ENCODE results near the gene RUSF1. TPM values are rescaled to one million over a fixed set of nuclear protein-coding genes. Genes with fewer than 3 reads are reported as not detected.
A peak's percentile ranks its signal among the peaks of the same experiment; 100 is the strongest.

Gene RUSF1
- total and polyA plus RNA-seq, 9 of the 15 experiments (the other 6 are each of a cell fraction or from before 2014, with no cell fraction given), result 0.80 to 52.8 (median 27.6) TPM

GRCh38 chr16:31507929-31508705, at the start of gene RUSF1 (continued):
- no peak for TF ChIP-seq SRSF3 (IDR thresholded peaks at IDR 0.05; ENCODE audit: insufficient read depth, low read length)
- peak; percentile 73 for TF ChIP-seq RBBP5 (IDR thresholded peaks at IDR 0.05; ENCODE audit: borderline replicate concordance, insufficient read depth, low read length, poor library complexity, severe bottlenecking)
- TF ChIP-seq CHD2 (IDR thresholded peaks at IDR 0.05; ENCODE audit: low read depth, low read length), result no peak
- TF ChIP-seq DNMT1 (IDR thresholded peaks at IDR 0.05), result no peak
- no peak for TF ChIP-seq KAT2B (IDR thresholded peaks at IDR 0.05; ENCODE audit: low read depth, low read length)
- TF ChIP-seq CBFB (CRISPR knock-in tag; IDR thresholded peaks at IDR 0.05), result no peak
- no peak for TF ChIP-seq PURB (CRISPR knock-in tag; IDR thresholded peaks at IDR 0.05; ENCODE audit: low read depth)
- TF ChIP-seq ZBTB43 (CRISPR knock-in tag; IDR thresholded peaks at IDR 0.05), result no peak
- TF ChIP-seq CHD1 (IDR thresholded peaks at IDR 0.05; ENCODE audit: low read length), result peak; percentile 22
- peak; percentile 41; the same call in 1 of the 2 replicates for TF ChIP-seq ZNF232 (CRISPR knock-in tag; IDR thresholded peaks at IDR 0.05)
- TF ChIP-seq, protein P1, sequence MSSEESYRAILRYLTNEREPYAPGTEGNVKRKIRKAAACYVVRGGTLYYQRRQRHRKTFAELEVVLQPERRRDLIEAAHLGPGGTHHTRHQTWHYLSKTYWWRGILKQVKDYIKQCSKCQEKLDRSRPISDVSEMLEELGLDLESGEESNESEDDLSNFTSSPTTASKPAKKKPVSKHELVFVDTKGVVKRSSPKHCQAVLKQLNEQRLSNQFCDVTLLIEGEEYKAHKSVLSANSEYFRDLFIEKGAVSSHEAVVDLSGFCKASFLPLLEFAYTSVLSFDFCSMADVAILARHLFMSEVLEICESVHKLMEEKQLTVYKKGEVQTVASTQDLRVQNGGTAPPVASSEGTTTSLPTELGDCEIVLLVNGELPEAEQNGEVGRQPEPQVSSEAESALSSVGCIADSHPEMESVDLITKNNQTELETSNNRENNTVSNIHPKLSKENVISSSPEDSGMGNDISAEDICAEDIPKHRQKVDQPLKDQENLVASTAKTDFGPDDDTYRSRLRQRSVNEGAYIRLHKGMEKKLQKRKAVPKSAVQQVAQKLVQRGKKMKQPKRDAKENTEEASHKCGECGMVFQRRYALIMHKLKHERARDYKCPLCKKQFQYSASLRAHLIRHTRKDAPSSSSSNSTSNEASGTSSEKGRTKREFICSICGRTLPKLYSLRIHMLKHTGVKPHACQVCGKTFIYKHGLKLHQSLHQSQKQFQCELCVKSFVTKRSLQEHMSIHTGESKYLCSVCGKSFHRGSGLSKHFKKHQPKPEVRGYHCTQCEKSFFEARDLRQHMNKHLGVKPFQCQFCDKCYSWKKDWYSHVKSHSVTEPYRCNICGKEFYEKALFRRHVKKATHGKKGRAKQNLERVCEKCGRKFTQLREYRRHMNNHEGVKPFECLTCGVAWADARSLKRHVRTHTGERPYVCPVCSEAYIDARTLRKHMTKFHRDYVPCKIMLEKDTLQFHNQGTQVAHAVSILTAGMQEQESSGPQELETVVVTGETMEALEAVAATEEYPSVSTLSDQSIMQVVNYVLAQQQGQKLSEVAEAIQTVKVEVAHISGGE (CRISPR knock-in tag; IDR thresholded peaks at IDR 0.05), result peak in 2 of 3 experiments; percentile 38 to 80; a peak in 3 of 6 replicates
- no peak for TF ChIP-seq BMI1 (IDR thresholded peaks at IDR 0.05; ENCODE audit: low read length)
- peak; percentile 82 for TF ChIP-seq KDM5B (IDR thresholded peaks at IDR 0.05; ENCODE audit: insufficient replicate concordance, low read depth, low read length)
- TF ChIP-seq GABPB1 (CRISPR knock-in tag; IDR thresholded peaks at IDR 0.05), result peak; percentile 94
- no peak for TF ChIP-seq CTCF (IDR thresholded peaks at IDR 0.05 in 2 of 3, conservative IDR thresholded peaks at IDR 0.05 in 1 of 3; ENCODE audit: insufficient read depth in 2 of 3, low read depth in 1 of 3, low read length in 3 of 3)
- TF ChIP-seq WHSC1 (IDR thresholded peaks at IDR 0.05; ENCODE audit: low read length), result no peak
- TF ChIP-seq ZNF134 (CRISPR knock-in tag; conservative IDR thresholded peaks at IDR 0.05), result no peak
- TF ChIP-seq PREB (CRISPR knock-in tag; IDR thresholded peaks at IDR 0.05), result no peak
- no peak for TF ChIP-seq YBX1 (IDR thresholded peaks at IDR 0.05)
- no peak for TF ChIP-seq FOXA3 (CRISPR knock-in tag; conservative IDR thresholded peaks at IDR 0.05 in 1 of 2, IDR thresholded peaks at IDR 0.05 in 1 of 2)

Data from K562 (cell line).